ENCODE measurements around the gene OPTC.
"Not testable (repeated sequence)": the region's sequence is repeated elsewhere in the genome, so short reads cannot be mapped to it uniquely, and the experiment has no call there.

The OPTC gene

DNA sequence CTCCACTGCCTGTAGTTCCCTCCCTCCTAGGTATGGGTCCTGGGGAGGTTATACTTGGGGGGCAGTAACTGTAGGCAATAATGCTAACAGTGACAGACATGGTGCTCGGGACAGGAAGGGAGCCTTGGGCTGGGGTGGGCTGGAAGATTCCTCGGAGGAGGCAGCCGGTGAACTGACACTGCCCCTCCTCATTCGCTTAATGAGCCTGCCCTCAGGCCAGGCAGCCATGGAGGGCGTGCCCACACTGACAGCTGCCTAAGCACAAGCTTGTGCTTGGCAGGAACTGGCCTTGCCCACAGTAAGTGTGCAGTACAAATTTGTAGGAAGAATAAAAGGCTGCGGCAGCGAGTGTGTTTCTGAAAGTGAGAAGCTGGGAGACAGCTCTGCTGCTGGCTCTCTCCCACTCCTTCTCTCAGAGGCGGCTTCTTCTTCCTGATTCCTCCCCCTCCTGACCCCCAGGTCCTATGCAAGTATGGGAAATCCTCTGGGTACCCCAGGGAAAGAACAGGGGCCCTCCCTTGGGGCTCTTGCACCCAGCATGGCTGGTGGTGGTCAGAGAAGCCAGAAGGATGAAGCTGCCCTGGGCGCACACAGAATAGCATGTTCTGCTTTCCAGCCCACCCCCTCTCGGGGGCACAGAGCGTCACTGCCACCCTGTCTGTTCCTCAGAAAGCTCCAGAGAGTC, 23.6 kb downstream of the OPTC start:
- no peak for DNase-seq (ENCODE audit: low read depth)

DNA sequence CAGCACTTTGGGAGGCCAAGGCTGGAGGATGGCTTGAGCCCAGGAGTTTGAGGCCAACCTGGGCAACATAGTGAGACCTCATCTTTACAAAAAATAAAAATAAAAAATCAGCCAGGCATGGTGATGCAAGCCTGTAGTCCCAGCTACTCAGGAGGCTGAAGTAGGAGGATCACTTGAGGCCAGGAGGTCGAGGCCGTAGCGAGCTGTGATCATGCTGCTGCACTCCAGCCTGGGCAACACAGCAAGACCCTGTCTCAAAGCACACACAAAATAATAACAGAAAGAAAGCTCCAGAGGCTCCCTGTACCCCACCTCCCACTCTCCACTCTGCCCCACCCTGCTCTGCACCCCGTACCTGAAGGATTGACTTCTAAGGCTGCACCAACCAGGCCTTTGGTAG, 24.2 kb downstream of the OPTC start:
- not testable (repeated sequence) for DNase-seq (ENCODE audit: low read depth)

DNA sequence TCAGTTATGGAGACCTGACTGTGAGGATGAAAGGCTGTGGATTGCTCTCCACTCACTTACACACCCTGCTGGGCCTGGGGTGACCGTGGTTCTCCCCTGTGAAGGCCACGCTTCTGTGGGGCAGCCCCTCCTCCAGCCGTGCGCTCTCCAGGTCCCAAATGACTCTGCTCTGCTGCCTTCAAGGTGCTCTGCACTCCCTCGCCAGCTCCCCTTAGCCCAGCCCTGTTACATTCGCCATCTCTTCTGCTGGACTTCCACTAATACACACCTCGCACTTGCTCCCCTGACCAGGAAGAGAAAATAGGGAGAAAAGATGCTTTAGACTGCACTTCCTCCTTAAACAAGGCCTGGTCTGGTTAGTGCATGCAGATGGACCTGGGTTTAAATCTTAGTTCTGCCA, 24.6 kb downstream of the OPTC start:
- no peak for DNase-seq (ENCODE audit: low read depth)

DNA sequence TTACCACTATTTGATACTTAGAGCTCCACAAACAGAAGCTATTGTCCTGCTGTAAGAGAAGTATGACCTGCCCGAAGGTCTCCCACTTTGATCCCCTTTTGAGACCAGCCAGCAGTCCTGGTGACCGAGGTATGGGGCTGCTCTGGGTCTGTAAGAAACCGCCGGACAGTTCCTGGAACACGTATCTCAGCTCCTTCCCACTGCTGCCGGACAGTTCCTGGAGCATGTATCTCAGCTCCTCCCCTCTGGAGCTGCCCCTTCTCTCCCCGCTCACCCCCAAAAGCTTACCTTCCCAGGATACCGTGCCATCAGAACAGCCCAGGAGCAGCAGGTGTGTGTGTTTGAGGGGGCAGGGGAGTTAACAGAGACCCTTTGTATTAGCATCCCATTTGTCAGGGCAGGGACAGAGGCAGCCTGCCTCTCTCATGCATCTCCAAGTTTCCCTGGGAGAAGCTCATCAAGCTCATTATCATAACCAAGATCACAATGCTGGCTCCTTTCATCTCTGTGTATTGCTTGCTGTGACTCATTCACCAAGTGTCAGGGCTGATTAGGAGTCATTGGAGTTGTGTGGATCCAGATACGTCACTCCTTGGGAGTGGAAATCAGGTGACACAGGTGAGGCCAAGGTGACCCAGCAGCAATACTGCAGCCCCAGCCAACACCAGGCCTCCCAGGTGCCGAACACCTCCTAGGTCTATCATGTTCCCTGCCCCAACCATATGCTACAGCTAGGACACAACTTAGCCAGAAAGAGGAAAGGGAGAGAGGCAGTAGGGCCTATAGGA, 25.3 kb downstream of the OPTC start:
- no peak for DNase-seq (ENCODE audit: low read depth)

DNA sequence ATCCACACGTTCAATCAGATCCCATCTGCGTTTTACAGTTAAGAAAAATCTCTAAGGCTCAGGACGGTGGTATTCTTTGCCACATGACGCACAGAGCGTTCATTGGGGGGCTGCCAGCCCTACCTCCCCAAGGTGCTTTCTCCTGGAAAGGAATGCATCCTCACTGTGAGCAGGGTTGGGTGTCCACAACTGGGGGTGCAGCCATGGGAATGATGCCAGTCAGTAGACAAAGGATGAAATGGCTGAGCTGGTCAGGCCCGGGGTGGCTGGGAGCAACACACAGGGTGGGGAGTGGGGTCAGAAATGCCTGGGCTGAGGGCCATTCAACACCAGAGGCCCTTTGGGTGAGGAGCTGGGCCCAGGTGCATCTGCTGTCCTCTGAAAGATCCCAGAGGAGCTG, 25.9 kb downstream of the OPTC start:
- DNase-seq (ENCODE audit: low read depth) = no peak

DNA sequence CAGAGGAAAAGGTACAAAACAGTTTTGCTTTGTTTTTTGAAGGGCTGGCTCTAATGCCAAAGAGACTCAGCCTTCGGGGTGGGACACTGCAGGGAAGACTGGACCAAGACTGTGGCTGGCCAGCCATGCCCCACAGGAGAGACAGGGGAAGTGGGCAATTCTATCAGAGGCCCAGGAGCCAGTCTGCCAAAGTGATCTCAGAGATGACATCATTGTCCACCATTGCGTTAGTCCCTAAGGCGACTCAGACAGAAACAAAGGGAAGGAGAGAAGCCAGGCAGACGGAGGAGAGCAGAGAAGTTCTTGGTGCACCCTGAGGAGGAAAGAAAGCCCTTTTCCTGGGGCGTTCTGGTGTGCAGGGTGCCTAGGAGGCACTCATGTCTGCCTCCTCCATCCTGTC, 26.4 kb downstream of the OPTC start:
- no peak for DNase-seq (ENCODE audit: low read depth)

DNA sequence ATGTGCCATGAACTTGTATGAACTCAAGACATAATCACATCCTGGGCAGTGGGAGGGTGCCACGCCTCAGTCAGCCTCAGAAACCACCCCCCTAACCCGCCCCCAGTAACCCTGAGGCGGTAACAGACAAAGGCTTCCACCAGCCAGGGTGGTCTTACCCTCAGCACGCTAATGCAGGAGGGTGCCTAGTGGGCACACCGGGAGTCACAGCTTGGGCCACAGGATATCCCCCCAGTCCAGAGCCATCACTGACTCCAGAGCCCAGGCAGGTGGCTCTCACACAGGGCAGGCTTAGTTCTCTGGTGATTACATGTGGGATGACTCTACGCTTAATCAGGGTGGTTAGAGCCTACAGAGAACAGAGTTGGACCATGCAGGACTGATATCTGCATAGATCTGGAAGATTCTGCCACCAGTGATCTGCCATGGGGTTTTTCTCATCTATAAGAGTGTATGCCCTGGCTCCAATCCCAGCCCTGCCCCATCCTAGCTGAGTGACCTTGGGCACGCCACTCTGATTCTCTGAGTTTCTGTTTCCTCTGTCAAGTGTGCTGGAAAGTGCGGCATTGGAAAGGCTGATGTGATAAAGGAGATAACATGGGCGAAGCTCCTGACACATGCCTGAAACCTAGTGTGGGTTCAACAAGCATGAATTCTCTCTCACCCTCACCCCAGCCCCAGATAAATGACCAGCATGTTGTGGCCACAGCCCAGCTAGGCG, 27.3 kb downstream of the OPTC start:
- no peak for DNase-seq (ENCODE audit: low read depth)

DNA sequence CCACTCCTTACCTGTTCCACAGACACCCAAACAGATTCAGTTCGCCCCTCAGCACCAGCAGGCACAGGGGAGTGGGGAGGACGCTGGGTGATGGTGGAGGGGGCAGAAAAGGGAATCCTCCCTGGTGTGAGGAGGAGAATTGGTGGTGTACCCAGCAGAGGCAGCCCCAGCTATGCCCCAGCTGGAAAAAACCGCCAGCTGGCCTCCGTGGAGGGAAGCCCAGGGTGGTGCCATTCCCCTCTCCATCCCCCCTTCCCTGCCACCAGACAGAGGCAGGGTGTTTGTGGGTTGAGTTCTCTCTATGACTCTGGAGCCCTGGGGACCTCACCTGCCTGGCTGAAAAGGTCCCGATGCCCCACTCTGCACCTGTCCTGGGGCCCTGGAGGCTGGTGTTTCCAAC, 27.9 kb downstream of the OPTC start:
- DNase-seq (ENCODE audit: low read depth) = no peak

DNA sequence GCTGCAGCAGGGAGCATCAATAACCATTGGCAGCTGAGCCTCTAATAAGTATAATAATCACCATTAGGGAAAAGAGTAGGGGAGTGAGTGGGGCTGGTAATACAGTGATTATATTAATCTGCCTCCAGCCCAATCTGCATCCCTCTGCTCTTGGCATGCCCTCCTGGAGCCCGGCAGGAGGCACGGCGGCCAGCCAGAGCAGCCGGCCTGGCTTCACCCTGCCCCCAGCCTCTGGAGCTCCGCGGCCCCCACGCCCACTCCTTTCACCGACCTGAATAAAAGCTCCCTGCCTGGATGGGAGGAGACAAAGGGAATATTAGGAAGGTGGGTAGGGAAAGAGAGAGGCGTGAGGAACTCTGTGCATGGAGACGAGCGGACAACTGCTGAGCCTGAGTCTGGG, 28.3 kb downstream of the OPTC start:
- DNase-seq (ENCODE audit: low read depth) = no peak

DNA sequence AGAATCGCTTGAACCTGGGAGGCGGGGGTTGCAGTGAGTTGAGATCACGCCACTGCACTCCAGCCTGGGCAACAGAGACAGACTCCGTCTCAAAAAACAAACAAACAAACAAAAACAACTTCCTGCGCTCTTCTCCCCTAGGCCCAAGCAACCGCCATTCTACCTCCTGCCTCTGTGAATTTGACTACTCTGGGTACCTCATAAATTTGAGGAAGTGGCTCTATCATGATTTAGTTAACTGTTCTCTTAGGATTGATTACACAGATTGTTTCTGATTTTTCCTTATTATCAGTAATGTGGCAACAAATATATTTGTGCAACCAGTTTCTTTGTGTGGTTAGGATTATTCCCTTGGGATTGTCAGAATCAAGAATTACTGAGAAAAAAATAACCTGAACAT, 29.7 kb downstream of the OPTC start:
- DNase-seq (ENCODE audit: low read depth) = no peak

DNA sequence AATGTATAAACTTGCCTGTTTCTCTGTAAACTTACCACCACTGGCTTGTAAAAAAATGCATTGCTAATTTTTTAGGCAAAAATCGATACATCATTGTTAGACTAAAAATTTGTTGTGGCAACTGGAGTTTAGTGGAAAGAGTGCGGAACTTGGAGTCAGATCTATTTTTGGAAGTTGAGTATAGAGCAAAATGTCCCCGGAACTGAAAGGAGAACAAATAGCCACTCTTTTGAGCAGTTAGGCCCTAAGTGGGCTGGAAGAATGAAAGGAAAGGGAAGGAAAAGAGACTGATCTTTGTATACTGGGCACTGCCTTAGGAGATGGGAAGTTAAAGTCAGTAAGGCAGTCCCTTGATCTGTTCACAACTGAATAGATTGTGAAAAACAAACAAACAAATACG, 30.2 kb downstream of the OPTC start:
- DNase-seq (ENCODE audit: low read depth) = no peak

DNA sequence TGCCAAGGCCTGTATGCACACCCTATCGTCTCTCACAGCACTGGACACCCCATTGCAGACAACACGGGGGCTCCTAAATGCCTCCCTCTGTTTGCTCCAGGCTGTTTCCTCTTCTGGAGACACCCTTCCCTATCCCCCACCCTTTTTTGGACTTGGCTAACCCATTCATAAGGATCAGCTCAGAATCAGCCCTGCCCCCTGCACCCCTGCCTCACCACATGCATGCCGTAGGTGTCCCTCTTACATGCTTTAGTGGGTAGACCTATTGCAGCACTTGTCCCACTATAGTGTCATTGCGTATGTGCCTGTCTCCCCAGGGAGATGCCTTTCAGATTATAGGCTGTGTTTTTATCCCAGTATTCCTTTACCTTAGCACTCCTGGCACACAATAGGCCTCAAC, 30.9 kb downstream of the OPTC start:
- DNase-seq (ENCODE audit: low read depth) = no peak

DNA sequence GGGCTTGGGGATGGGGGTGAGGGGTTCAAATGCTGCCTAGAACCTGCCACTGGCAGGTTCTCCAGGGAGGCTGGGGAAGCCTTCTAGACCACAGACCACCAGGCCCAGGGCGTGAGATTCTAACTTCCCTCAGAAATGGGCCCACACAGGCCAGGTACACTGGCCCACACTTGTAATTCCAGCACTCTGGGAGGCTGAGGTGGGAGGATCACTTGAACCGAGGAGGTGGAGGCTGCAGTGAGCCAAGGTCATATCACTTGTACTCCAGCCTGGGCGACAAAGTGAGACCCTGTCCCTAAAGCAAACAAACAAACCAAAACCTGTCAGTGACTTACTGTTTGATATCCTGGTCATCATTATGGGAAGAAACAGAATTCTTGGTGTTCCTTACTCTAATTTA, 31.7 kb downstream of the OPTC start:
- no peak for DNase-seq (ENCODE audit: low read depth)

DNA sequence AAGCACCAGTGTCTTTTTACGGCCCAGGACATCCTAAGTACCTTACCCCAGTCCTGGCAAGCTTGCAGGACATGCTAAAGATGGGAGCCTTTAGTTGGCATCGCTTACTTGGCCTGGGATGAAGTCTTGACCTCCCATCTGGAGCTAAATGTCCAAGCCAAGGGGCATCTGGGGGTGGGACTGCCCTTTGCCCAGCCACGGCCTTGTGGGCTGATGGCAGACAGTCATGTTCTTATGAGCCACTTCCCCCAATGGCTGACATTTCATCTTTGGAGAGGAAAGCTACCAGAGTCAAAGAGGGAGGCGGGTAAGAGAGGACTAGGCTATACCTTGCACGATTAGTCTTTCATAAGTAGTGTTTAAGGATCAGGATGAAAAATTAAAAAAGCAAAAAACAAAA, 32.2 kb downstream of the OPTC start:
- no peak for DNase-seq (ENCODE audit: low read depth)

DNA sequence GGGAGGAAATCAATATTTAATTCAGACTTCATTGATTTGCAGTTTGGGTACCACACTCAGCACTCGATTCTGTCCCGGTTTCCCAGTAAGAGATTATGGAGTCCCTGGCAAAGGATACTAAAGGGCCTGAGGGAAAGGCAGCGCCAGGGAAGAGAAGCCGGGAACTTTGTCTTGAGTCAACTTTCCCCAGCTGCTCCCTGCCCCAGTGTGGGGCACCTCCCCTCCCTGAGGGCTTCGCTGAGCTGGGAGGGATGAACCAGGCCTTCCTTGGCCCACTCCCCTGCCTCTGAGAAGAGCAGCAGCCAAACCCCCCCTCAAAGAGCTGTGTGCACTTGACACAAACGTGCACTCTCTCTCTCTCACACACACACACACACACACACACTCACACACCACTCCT, 32.6 kb downstream of the OPTC start:
- no peak for DNase-seq (ENCODE audit: low read depth)

DNA sequence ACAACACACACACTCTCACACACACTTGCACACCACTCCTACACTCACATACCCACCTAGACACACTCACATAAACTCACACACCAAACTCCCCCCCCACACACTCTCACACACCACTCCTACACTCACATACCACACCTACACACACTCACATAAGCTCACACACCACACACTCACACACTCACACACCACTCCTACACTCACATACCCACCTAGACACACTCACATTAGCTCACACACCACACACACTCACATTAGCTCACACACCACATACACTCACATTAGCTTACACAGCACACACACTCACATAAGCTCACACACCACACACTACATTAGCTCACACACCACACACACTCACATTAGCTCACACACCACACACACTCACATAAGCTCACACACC, 33.1 kb downstream of the OPTC start:
- DNase-seq (ENCODE audit: low read depth) = no peak

DNA sequence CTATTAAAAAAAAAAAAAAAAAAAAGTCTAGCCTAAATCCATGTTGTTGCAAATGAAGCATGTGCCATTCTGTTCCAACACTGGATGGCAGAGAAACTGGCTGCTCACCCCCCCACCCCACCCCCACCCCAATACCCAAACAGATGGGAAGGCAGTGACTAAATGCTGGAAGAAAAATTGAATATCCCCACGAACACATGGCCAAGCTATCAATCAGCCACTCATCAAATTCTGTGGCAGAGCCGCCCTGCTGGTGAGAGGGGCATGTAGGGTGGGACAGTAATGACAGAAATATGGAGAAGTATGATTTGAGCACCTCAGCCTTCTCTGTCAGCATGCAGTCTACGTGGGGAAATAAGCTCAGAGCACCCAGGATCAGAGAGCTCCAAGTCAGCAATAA, 34.1 kb downstream of the OPTC start:
- no peak for DNase-seq (ENCODE audit: low read depth)

DNA sequence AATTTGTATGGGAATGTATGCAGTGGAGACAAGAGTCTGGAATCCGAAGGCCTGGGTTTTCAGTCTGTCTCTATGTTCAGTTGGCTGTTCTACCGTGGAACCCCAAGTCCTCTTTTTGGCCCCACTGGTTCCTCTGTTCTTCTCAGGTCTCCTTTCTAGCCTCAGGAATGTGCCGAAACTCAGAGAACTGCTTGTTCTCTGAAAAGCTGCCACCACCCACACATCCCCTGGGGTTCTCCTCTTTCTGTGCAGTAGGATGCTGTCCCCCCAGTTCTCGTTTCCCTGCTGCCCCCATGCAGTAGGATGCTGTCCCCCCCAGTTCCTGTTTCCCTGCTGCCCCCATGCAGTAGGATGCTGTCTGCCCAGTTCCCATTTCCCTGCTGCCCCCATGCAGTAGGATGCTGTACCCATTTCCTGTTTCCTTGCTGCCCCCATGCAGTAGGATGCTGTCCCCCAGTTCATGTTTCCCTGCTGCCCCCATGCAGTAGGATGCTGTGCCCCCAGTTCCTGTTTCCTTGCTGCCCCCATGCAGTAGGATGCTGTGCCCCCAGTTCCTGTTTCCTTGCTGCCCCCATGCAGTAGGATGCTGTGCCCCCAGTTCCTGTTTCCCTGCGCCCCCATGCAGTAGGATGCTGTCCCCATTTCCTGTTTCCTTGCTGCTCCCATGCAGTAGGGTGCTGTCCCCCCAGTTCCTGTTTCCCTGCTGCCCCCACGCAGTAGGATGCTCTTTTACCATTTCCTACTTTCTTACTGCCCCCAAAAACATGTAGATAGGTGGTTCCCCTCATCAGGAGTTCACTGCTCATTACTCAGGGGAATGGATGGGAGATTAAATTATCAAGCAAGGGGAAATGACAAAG, 35.3 kb downstream of the OPTC start:
- no peak for DNase-seq (ENCODE audit: low read depth)

DNA sequence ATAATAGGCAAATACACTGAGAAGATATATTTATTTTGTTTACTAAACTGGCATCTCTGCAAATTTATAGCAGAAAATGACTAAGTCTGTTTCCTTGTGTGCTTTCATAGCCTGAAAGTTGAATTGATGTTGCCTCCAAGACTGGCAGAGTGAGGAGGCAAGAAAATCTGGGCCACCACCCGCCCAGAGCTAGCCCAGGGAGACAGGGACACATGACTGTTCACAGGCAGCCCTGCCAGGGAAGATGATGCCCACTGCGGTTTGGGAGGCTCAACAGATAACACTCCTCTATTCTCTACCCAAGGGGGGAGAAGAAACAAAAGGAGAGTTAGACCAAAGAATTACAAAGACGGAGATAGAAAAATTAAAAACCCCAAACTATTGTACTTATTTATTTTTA, 37.1 kb downstream of the OPTC start:
- DNase-seq (ENCODE audit: low read depth) = no peak

DNA sequence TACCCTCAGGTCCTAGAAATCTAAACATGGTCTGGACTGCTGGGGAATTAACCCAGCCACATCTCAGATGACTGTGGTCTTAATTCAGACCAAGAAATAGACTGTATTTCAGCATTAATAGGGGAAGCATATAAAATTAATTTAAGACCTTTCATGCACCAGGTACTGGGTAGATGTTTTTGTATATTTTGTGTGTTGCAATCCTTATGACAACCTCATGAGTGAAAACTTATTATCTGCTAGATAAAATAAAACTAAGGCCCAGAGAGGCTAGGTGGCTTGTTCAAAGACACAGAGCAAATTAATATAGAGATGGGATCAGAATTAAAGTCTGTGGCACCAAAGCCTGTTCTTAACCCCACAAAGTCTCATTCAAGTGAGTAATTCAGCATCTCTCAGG, 40.1 kb downstream of the OPTC start:
- DNase-seq (ENCODE audit: low read depth) = no peak

DNA sequence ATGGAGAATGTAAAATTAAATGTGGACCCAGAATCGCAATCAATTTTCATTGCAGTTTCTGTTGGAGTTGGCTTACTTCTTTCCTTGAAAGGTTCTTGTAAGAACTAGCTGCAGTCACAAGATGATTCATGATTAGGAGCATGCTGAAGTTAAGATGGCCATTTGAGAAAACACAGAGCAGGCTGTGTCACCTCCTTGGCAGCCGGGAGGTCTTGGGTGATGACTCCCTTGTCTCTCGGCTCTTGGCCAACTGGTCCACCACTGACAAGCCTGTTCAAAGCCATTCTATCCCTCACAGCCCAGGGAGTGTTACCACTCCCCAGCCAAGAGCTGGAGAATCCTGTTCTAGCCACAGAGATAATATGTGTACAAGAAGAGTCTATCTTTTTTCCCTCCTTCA, 40.6 kb downstream of the OPTC start:
- DNase-seq (ENCODE audit: low read depth) = no peak

DNA sequence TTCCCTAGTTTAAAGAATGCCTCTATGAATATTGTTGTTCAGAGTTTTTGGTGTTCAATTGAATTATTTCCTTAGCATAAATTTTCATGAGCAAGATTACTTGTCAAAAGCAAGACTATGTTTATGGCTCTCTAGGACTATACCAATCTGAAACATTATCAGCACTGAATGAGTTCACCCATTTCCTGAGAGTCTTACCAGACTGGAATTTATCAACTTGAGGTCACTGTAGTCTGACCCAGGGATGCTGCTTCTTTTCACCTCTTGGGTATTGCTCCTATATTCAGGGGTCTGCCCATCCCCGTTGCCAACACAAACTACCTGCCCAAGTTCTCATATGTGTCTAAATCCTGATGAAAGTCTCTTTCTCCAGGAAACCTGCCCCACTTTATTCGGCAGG, 42.6 kb downstream of the OPTC start:
- DNase-seq (ENCODE audit: low read depth) = no peak
